MCF 10A (cell line): ENCODE data around the gene BRF1. TPM values are rescaled to one million over a fixed set of nuclear protein-coding genes. Genes with fewer than 3 reads are reported as not detected.

ENCODE experiments used
- BruUV-seq: library from RNA; stranded (reverse); fragments of 400-500 nt; replicated peaks from 2 replicates; lab custom pipeline; 2021; lab: Mats Ljungman, UMichigan
- CTCF ChIA-PET: fragments of 300-600 bp; sonication (Branson Sonifier 250); formaldehyde crosslinking; extraction: SDS; loops from one replicate; lab custom pipeline; 2021; ENCODE audit warnings: antibody characterized with exemption, inconsistent platforms; lab: Yijun Ruan, JAX
- POLR2A ChIA-PET: fragments of 300-600, 350-650 bp; sonication (Branson Sonifier 250); formaldehyde crosslinking; extraction: SDS; loops from one replicate; lab custom pipeline; 2020; ENCODE audit warnings: antibody characterized with exemption, inconsistent platforms; lab: Yijun Ruan, JAX
- DNase-seq: peaks from one replicate; pipeline ENCODE4 v3.0.0-alpha.2; 2018; ENCODE audit not compliant: unreplicated experiment
- H3K27ac Mint-ChIP-seq: one replicate; pipeline ENCODE4 v1.8.0; 2022; ENCODE audit warnings: mild to moderate bottlenecking, low read depth, mixed read lengths; ENCODE audit not compliant: unreplicated experiment
- H3K27me3 Mint-ChIP-seq: one replicate; pipeline ENCODE4 v1.8.0; 2022; ENCODE audit warnings: mixed read lengths; ENCODE audit not compliant: insufficient read depth, unreplicated experiment
- H3K36me3 Mint-ChIP-seq: one replicate; pipeline ENCODE4 v1.8.0; 2022; ENCODE audit warnings: mild to moderate bottlenecking, moderate library complexity, mixed read lengths; ENCODE audit not compliant: insufficient read depth, unreplicated experiment
- H3K4me1 Mint-ChIP-seq: one replicate; pipeline ENCODE4 v1.8.0; 2022; ENCODE audit warnings: mixed read lengths; ENCODE audit not compliant: insufficient read depth, unreplicated experiment
- H3K4me3 Mint-ChIP-seq: one replicate; pipeline ENCODE4 v1.8.0; 2022; ENCODE audit warnings: mild to moderate bottlenecking, moderate library complexity, mixed read lengths; ENCODE audit not compliant: unreplicated experiment
- H3K9me3 Mint-ChIP-seq: one replicate; pipeline ENCODE4 v1.8.0; 2022; ENCODE audit warnings: mixed read lengths; ENCODE audit not compliant: unreplicated experiment
- intact Hi-C: fragments of 100-400 bp; cut with micrococcal nuclease; formaldehyde crosslinking; loops from 2 replicates; pipeline ENCODE4 v1.14.1; 2022
- total RNA-seq: library from RNA; stranded (reverse); gene quantifications from 2 replicates; pipeline ENCODE4 v1.2.3, GENCODE V29; 2022
- TF ChIP-seq, protein P1 (sequence below): fragments of 200-600 bp; IDR thresholded peaks from one replicate; pipeline ENCODE4 v1.8.0; 2022; ENCODE audit warnings: antibody characterized with exemption, mild to moderate bottlenecking; ENCODE audit not compliant: unreplicated experiment

Gene BRF1
- total RNA-seq, 1 experiment from 2014 or later: 30.7 TPM

DNA sequence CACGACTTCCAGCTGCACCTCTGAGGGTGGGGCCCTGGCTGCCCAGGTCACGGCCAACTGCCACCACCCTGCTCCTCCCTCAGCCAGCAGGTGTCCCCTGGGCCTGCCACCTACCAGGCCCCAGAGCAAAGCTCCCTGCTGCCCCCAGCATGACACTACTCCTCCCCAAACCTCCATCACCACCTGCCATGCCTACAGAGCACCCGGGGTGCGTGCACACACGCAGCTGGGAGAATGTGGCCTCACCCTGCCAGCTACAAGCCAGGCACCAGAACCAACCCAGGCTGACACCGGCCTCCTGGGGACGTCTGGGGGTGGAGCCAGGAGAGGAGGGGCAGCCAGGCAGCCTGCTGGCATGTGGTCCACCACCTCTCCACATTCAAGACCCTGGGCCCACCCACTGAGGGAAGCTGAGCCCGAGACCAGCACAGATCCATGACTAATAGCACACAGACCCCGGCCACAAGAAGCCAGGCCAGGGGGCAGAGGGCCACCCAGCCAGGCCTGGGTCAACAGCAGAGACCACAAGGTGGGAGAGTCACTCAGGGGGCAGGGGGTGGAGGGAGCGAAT is 135.6 kb downstream of the BRF1 start:
- H3K36me3 Mint-ChIP-seq: peaks cover 7% of the 10 kb centered on the region
- H3K4me3 Mint-ChIP-seq: peak overlapping the region; percentile 66
- no peak for DNase-seq
- H3K27me3 Mint-ChIP-seq: no peaks in the 10 kb centered on the region
- H3K9me3 Mint-ChIP-seq: no peaks in the 10 kb centered on the region
- BruUV-seq: no TSS peak
- H3K4me1 Mint-ChIP-seq: peaks cover 12% of the 10 kb centered on the region
- no peak overlapping the region for H3K27ac Mint-ChIP-seq
- ChIA-PET CTCF (interaction anchor here (0.6 to 4.0 kb wide), 4 partner anchors 33 to 75 kb away, joined by 3 to 32 read pairs (median 3); no protein-coding TSS in a partner anchor), POLR2A (interaction anchor here (1.7 to 7.2 kb wide), 3 partner anchors 71 to 193 kb away, joined by 4 to 79 read pairs (median 8); no protein-coding TSS in a partner anchor)
- TF ChIP-seq, protein P1, sequence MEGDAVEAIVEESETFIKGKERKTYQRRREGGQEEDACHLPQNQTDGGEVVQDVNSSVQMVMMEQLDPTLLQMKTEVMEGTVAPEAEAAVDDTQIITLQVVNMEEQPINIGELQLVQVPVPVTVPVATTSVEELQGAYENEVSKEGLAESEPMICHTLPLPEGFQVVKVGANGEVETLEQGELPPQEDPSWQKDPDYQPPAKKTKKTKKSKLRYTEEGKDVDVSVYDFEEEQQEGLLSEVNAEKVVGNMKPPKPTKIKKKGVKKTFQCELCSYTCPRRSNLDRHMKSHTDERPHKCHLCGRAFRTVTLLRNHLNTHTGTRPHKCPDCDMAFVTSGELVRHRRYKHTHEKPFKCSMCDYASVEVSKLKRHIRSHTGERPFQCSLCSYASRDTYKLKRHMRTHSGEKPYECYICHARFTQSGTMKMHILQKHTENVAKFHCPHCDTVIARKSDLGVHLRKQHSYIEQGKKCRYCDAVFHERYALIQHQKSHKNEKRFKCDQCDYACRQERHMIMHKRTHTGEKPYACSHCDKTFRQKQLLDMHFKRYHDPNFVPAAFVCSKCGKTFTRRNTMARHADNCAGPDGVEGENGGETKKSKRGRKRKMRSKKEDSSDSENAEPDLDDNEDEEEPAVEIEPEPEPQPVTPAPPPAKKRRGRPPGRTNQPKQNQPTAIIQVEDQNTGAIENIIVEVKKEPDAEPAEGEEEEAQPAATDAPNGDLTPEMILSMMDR: no peak
- intact Hi-C loops: no loop called here

DNA sequence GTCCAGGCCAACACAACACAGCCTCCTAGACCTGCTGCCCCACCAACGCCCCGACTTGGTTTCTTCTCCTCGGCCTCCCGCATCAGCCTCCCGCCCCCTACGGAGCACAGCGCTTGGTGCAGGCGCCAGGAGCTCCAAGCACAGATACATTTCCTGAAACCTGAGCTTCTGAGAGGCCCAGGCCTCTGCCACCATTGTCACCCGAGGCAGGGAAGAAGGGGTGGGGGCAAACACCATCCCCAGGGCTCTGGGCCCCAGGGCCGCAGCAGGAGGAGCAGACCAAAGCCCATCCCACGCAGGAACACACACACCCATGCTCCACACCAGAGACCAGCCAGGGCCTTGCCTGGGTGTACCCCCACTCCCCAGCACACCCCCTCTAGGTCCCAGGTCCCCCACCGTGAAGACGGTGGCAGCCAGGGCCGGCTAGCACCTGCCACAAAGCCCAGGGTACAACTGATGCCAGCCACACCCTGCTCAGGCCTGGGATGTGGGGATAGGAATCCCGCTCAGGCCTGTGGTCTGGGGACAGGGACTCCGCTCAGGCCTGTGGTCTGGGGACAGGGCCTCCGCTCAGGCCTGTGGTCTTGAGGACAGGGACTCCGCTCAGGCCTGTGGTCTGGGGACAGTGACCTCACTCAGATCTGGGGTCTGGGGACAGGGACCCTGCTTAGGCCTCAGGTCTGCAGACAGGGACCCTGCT is 137.6 kb downstream of the BRF1 start:
- Mint-ChIP-seq H3K4me1 (peaks cover 12% of the 10 kb centered on the region), H3K9me3 (no peaks in the 10 kb centered on the region), H3K4me3 (no peak overlapping the region), H3K36me3 (no peaks in the 10 kb centered on the region), H3K27ac (peak overlapping the region; percentile 27), H3K27me3 (no peaks in the 10 kb centered on the region)
- DNase-seq: no peak
- TF ChIP-seq, protein P1: no peak
- ChIA-PET CTCF (interaction anchor here (0.8 kb wide), 1 partner anchor 56 kb away, joined by 4 read pairs; no protein-coding TSS in a partner anchor), POLR2A (interaction anchor here (7.2 kb wide), 1 partner anchor 74 kb away, joined by 79 read pairs; no protein-coding TSS in a partner anchor)
- intact Hi-C loops: no loop called here
- BruUV-seq: no TSS peak

DNA sequence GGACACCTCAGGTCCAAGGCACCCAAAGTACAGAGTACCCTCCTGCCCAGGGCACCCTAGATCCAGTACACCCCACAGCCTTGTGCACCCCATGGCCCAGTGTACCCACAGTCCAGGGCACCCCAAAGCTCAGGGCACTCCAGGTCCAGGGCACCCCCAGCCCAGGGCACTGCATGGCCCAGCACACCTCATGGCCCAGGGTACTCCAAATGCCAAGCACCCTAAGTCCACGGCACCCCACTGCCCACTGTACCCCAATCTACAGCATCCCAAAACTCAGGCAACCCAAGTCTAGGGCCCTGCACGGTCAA is 138.2 kb downstream of the BRF1 start:
- POLR2A ChIA-PET: no interaction called here
- no TSS peak for BruUV-seq
- H3K9me3 Mint-ChIP-seq: no peaks in the 10 kb centered on the region
- peaks cover 12% of the 10 kb centered on the region for H3K4me1 Mint-ChIP-seq
- H3K27ac Mint-ChIP-seq: peak overlapping the region; percentile 27
- H3K4me3 Mint-ChIP-seq: no peak overlapping the region
- DNase-seq: no peak
- intact Hi-C loops: no loop called here
- no peaks in the 10 kb centered on the region for H3K27me3 Mint-ChIP-seq
- CTCF ChIA-PET: no interaction called here
- TF ChIP-seq, protein P1: no peak
- no peaks in the 10 kb centered on the region for H3K36me3 Mint-ChIP-seq

DNA sequence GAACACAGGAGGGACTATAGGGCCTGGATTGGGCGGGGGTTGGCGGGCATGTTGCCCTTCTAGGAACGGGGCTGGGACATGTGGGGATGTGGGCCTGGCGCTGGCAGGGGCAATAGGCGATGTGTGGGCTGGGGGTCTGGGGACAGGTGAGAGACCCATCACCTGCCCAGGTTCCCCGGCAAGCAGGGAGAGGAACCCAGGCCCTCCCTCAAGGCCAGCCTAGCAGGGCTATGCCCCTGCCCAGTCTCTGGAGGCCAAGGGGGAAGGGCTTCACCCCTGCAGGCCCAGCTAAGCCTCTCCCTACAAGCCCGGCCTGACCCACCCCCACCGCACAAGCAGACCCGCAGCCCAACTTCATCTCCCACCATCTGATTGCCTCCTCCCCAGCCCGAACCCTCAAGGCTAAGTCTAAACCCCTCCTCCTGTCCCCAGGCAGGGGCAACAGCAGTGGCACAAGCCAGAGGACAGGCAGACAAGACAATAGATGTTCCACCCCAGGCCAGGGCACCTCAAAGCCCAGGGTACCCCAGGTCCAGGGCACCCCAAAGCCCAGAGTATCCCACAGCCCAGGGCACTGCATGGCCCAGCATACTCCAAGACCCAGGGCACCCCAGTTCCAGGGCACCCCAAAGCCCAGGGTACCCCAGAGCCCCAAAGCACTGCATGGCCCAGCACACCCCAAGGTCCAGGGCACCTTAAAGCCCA is 138.7 kb downstream of the BRF1 start:
- DNase-seq: no peak
- intact Hi-C loops: no loop called here
- CTCF ChIA-PET: no interaction called here
- no peaks in the 10 kb centered on the region for H3K9me3 Mint-ChIP-seq
- no peaks in the 10 kb centered on the region for H3K36me3 Mint-ChIP-seq
- H3K27me3 Mint-ChIP-seq: no peaks in the 10 kb centered on the region
- H3K4me3 Mint-ChIP-seq: no peak overlapping the region
- TF ChIP-seq, protein P1: no peak
- peaks cover 12% of the 10 kb centered on the region for H3K4me1 Mint-ChIP-seq
- POLR2A ChIA-PET: no interaction called here
- no peak overlapping the region for H3K27ac Mint-ChIP-seq
- no TSS peak for BruUV-seq
